ENCODE results near the gene PHLDB2. TPM values are rescaled to one million over a fixed set of nuclear protein-coding genes. Genes with fewer than 3 reads are reported as not detected.

PHLDB2 gene
- polyA plus RNA-seq, 4 donors = 1.1 to 17.8 (median 4.5) TPM

DNA sequence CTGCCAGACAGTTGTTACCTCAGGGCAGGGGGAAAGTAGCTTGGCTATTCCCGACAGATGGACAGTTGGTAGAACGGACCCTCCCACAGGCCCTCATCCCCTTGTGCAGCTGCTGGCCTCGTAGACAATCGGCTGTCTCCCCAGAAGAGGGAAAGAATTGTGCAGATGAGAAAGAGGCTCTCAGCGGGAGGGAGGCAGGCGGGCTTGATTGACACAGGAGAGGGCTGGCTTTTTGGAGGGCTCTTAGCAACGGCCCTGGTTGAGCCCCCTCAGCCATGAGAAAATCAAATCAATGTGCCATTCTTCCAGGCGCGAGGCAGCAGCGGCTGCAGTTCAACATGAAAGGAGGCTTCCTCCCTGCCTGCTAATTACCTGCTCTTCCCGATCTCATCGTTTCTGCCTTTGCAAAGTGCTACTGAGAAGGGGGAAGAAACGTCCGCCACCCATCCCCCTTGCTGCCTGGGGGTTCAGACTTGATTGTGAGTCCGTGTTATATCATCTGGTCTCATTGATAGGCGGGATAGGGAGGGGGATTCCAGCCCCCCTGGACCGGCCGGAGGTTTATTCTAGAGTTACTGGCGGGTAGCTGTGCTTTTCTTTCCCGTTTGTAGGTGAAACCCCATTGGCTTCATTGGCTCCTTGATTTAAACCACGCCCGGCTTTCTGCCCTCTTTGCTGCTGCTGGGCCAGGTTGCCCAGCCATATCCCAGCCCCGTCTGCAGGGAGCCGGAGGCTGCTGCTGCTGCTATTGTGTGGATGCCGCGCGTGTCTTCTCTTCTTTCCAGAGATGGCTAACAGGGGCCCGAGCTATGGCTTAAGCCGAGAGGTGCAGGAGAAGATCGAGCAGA, 139.8 kb downstream of the PHLDB2 start, which contains the start of gene TAGLN3:
TSS of gene TAGLN3 (plus strand) at position 287 of the 848 bp plus-strand sequence. CDS start at position 788, 501 bp downstream.
- FAIRE-seq = no peak

DNA sequence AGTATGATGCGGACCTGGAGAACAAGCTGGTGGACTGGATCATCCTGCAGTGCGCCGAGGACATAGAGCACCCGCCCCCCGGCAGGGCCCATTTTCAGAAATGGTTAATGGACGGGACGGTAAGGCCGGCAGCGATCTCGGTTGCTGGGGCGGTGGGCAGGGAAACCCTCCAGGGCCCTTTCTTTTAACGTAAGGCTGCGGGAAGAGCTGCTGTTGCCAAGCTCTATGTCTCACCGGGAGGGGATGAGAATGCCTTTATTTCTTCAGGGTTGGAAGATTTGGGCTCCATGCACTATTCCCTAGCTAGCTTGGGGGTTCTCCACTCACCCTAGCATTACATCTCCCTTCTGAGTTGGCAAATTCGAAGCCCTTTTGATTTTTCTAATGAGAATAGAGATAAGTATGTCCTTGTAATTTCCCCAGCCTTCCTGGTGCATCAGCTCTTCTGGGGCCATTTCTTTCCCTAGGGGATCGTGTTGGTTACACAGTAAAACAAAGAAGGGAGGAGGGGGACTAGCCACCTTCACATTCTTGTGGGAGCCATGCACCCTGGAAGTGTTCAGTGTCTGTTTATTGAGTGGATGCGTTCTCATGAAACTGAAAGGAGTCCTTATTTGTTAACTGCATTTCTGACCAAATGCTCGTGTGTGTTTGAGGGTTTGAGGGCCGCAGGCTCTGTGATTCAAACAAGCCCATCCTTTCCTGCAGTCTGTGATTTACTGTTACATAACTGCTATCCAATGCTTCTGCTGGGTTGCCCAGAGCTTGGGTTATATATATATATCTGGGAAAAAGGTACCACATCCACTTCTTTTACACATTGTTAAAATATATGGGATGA, 140.6 kb downstream of the PHLDB2 start:
- DNase-seq (no peak), FAIRE-seq (no peak)
- Histone ChIP-seq H3K4me1 (ENCODE audit: control insufficient read depth in 3 of 3, insufficient read depth in 2 of 3, low read depth in 1 of 3, low read length in 2 of 3) (peaks cover 0 to 19% (median 5%) of the 10 kb centered on the region in 3 donors), H3K9me3 (ENCODE audit: control insufficient read depth in 2 of 2, insufficient read depth in 1 of 2, low read depth in 1 of 2, low read length in 1 of 2) (no peaks in the 10 kb centered on the region), H3K27ac (ENCODE audit: low read depth in 1 of 3, low read length in 2 of 3) (no peak overlapping the region), H3K36me3 (ENCODE audit: control insufficient read depth in 3 of 3, insufficient read depth in 2 of 3, low read depth in 1 of 3, low read length in 3 of 3) (no peaks in the 10 kb centered on the region), H3K4me3 (ENCODE audit: low read depth in 1 of 3, low read length in 3 of 3) (peak overlapping the region in 1 of 3 donors; percentile 42), H3K27me3 (ENCODE audit: control insufficient read depth in 3 of 3, insufficient read depth in 3 of 3, low read length in 3 of 3) (peaks cover 0 to 25% (median 0%) of the 10 kb centered on the region in 3 donors)
- WGBS, 3 donors = 31 to 37% (median 37%) methylated on average over 19 of the region's 19 CpGs

More for the DNA sequence above, 139.8 kb downstream of the PHLDB2 start, which contains the start of gene TAGLN3:
- peaks cover 0 to 25% (median 0%) of the 10 kb centered on the region in 3 donors for H3K27me3 ChIP-seq (ENCODE audit: control insufficient read depth in 3 of 3, insufficient read depth in 3 of 3, low read length in 3 of 3)
- H3K4me1 ChIP-seq (ENCODE audit: control insufficient read depth in 3 of 3, insufficient read depth in 2 of 3, low read depth in 1 of 3, low read length in 2 of 3) = peaks cover 0 to 17% (median 5%) of the 10 kb centered on the region in 3 donors
- H3K4me3 ChIP-seq (ENCODE audit: low read depth in 1 of 3, low read length in 3 of 3) = peak within 1 kb of the TSS in 2 of 3 donors; percentile 36 to 42
- no peak within 1 kb of the TSS for H3K27ac ChIP-seq (ENCODE audit: low read depth in 1 of 3, low read length in 2 of 3)
- H3K36me3 ChIP-seq (ENCODE audit: control insufficient read depth in 3 of 3, insufficient read depth in 2 of 3, low read depth in 1 of 3, low read length in 3 of 3) = no peaks in the 10 kb centered on the region
- WGBS, 3 donors = 6 to 12% (median 6%) methylated on average over 30 of the region's 30 CpGs
- DNase-seq = peak; percentile 50 to 52
- H3K9me3 ChIP-seq (ENCODE audit: control insufficient read depth in 2 of 2, insufficient read depth in 1 of 2, low read depth in 1 of 2, low read length in 1 of 2) = no peaks in the 10 kb centered on the region

DNA sequence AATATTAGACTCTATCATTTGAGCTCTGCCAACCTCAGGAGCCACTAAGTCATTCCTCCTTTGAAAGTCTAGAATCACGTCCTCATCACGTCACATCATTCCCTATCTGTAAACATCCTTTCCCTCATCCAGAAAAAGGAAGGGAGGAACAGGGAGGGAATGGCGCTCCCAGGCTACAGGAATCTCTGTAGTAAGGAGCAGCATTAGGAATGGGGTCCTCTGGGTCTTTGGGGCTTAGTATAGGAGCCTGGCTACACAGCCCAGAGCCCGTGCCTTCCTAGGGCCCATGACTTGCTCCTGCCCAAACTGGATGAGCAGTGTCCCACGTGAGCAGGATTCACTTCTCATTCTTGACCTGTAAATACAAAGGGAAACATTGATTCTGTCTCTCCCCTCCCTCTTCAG, 141.3 kb downstream of the PHLDB2 start:
- no peak for FAIRE-seq
- WGBS, 3 donors = 88 to 91% (median 89%) methylated on average over 5 of the region's 5 CpGs
- Histone ChIP-seq H3K27ac (ENCODE audit: low read depth in 1 of 3, low read length in 2 of 3) (no peak overlapping the region), H3K27me3 (ENCODE audit: control insufficient read depth in 3 of 3, insufficient read depth in 3 of 3, low read length in 3 of 3) (peaks cover 0 to 25% (median 0%) of the 10 kb centered on the region in 3 donors), H3K9me3 (ENCODE audit: control insufficient read depth in 2 of 2, insufficient read depth in 1 of 2, low read depth in 1 of 2, low read length in 1 of 2) (no peaks in the 10 kb centered on the region), H3K4me3 (ENCODE audit: low read depth in 1 of 3, low read length in 3 of 3) (no peak overlapping the region), H3K4me1 (ENCODE audit: control insufficient read depth in 3 of 3, insufficient read depth in 2 of 3, low read depth in 1 of 3, low read length in 2 of 3) (peaks cover 0 to 25% (median 5%) of the 10 kb centered on the region in 3 donors), H3K36me3 (ENCODE audit: control insufficient read depth in 3 of 3, insufficient read depth in 2 of 3, low read depth in 1 of 3, low read length in 3 of 3) (no peaks in the 10 kb centered on the region)
- no peak for DNase-seq

DNA sequence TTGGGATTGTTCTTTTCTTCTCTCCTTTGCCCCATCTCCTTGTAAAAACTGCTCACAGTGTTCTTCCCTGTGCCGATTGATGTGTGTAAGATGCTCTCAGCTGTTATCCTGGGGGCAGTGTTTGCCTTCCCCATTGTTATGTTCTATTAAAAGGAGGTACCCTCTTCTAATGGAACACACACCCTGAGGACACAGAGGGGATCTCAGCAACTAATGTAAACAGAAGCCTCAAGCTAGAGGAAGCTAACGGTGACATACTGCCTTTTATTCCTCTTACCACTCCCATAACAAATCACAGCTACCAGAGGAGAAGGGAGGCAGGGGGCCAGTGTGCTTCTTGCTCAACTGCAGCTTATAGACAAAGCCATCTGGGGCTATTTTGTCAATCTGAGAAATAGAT, 141.9 kb downstream of the PHLDB2 start:
- Histone ChIP-seq H3K9me3 (ENCODE audit: control insufficient read depth in 2 of 2, insufficient read depth in 1 of 2, low read depth in 1 of 2, low read length in 1 of 2) (no peaks in the 10 kb centered on the region), H3K36me3 (ENCODE audit: control insufficient read depth in 3 of 3, insufficient read depth in 2 of 3, low read depth in 1 of 3, low read length in 3 of 3) (no peaks in the 10 kb centered on the region), H3K27me3 (ENCODE audit: control insufficient read depth in 3 of 3, insufficient read depth in 3 of 3, low read length in 3 of 3) (peaks cover 0 to 25% (median 0%) of the 10 kb centered on the region in 3 donors), H3K4me1 (ENCODE audit: control insufficient read depth in 3 of 3, insufficient read depth in 2 of 3, low read depth in 1 of 3, low read length in 2 of 3) (peaks cover 0 to 25% (median 5%) of the 10 kb centered on the region in 3 donors), H3K27ac (ENCODE audit: low read depth in 1 of 3, low read length in 2 of 3) (no peak overlapping the region), H3K4me3 (ENCODE audit: low read depth in 1 of 3, low read length in 3 of 3) (no peak overlapping the region)
- 79 to 82% (median 80%) methylated on average over 2 of the region's 2 CpGs for WGBS, 3 donors
- FAIRE-seq (no peak), DNase-seq (no peak)

DNA sequence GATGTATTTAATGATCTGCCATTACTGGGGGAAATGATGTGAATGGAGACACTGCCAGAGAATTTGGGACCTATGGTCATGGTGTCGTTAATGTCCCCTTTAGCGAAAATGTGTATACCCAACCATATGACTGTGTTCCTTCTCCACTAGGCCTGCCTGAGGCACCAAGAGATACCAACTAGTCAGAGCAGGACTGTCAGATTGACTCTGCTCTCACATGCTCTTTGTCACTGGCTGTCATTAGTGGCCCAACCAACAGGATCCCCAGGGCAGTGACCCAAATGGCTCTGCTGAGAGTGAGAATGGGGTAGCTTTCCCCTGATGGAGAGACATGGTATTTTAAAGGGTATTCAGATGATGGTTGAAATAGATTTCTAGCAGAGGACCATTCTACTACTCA, 142.5 kb downstream of the PHLDB2 start:
- WGBS, 3 donors = 94 to 96% (median 95%) methylated on average over 2 of the region's 2 CpGs
- H3K9me3 ChIP-seq (ENCODE audit: control insufficient read depth in 2 of 2, insufficient read depth in 1 of 2, low read depth in 1 of 2, low read length in 1 of 2) = no peaks in the 10 kb centered on the region
- DNase-seq = no peak

DNA sequence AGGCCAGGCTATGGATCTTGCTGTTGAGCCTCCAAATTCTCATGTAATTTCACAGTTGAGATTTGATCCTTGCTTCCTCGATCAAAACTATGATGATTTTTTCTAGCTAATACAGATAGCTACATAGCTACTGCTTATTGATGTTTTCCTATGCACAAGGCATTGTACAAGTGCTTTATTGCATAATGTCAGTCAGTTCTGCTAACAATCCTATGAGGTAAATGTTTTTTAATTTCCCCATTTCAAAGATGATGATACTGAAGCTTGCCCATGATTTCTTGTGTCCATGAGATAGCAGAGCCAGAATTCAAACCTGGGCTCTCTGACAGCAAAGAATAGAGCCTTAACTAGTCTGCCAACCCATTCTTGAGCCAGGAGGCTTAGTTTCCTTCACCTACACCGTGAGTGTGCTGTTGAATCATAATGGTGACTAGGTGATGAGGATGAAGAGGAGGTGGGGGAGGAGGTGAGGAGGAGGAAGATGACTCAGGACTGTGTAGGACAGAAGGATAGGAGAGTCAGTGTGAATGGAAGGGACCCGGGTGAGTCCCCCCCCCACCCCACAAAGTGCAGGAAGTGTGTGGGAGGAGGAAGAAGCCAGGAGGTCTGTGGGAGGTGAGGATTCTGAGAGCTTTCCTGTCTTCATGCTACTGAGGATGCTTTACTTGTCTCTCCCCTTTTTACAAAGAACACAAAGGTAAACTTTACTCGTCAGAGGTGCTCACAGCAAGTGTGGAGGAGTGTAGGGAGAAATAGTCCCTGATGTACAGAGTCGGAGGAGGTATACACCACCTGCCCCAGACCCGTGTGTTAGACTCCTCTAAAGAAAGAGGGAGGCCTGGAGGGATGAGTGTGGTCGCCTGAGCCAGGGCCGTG, 143.3 kb downstream of the PHLDB2 start:
- no peak for FAIRE-seq
- H3K4me3 ChIP-seq (ENCODE audit: low read depth in 1 of 3, low read length in 3 of 3) = no peak overlapping the region
- no peak overlapping the region for H3K27ac ChIP-seq (ENCODE audit: low read depth in 1 of 3, low read length in 2 of 3)
- no peaks in the 10 kb centered on the region for H3K36me3 ChIP-seq (ENCODE audit: control insufficient read depth in 3 of 3, insufficient read depth in 2 of 3, low read depth in 1 of 3, low read length in 3 of 3)
- peaks cover 0 to 25% (median 5%) of the 10 kb centered on the region in 3 donors for H3K4me1 ChIP-seq (ENCODE audit: control insufficient read depth in 3 of 3, insufficient read depth in 2 of 3, low read depth in 1 of 3, low read length in 2 of 3)
- no peak for DNase-seq
- WGBS, 3 donors = 65 to 75% (median 68%) methylated on average over 8 of the region's 8 CpGs
- H3K9me3 ChIP-seq (ENCODE audit: control insufficient read depth in 2 of 2, insufficient read depth in 1 of 2, low read depth in 1 of 2, low read length in 1 of 2) = no peaks in the 10 kb centered on the region
- H3K27me3 ChIP-seq (ENCODE audit: control insufficient read depth in 3 of 3, insufficient read depth in 3 of 3, low read length in 3 of 3) = peaks cover 0 to 25% (median 0%) of the 10 kb centered on the region in 3 donors

More for the DNA sequence above, 142.5 kb downstream of the PHLDB2 start:
- FAIRE-seq = no peak
- Histone ChIP-seq H3K4me3 (ENCODE audit: low read depth in 1 of 3, low read length in 3 of 3) (no peak overlapping the region), H3K27ac (ENCODE audit: low read depth in 1 of 3, low read length in 2 of 3) (no peak overlapping the region), H3K27me3 (ENCODE audit: control insufficient read depth in 3 of 3, insufficient read depth in 3 of 3, low read length in 3 of 3) (peaks cover 0 to 25% (median 0%) of the 10 kb centered on the region in 3 donors), H3K4me1 (ENCODE audit: control insufficient read depth in 3 of 3, insufficient read depth in 2 of 3, low read depth in 1 of 3, low read length in 2 of 3) (peaks cover 0 to 25% (median 5%) of the 10 kb centered on the region in 3 donors), H3K36me3 (ENCODE audit: control insufficient read depth in 3 of 3, insufficient read depth in 2 of 3, low read depth in 1 of 3, low read length in 3 of 3) (no peaks in the 10 kb centered on the region)

DNA sequence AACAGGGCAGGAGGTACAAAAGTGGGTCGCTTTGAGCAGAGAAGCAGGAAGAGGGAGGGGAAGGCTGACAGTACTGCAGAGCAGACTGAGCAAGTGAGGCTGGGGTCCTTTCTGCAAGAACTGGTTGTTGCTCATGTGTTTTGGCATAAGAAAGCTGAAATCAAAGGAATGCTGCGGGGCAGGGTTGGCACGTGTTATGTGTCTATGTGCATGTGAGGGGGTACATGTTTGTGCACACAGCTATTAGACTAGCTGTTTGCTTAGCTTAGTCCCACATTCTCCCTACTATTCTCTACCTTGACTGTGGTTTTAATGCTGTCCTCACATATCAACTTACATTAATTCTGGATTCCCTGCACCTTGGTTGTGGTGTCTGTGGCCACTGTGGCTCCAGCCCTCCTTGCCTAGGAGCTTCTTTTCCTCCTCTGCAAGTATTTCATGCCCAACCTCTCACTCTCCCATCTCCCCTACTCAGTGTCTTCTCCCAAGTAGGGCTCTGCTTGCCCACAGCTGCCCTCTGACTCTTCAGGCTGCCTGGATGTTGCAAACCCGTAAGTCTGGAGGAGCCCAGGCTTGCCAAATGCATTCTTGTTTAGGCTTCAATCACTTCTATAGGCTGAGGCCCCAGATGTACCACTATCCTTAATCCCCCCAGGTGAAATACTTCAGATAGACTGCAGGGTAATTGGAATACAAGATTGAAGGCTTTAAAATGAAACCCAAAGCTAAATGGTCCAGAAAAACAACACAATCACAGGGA, 144.4 kb downstream of the PHLDB2 start:
- DNase-seq (no peak), FAIRE-seq (no peak)
- Histone ChIP-seq H3K27ac (ENCODE audit: low read depth in 1 of 3, low read length in 2 of 3) (no peak overlapping the region), H3K27me3 (ENCODE audit: control insufficient read depth in 3 of 3, insufficient read depth in 3 of 3, low read length in 3 of 3) (peaks cover 0 to 23% (median 0%) of the 10 kb centered on the region in 3 donors), H3K4me3 (ENCODE audit: low read depth in 1 of 3, low read length in 3 of 3) (no peak overlapping the region), H3K4me1 (ENCODE audit: control insufficient read depth in 3 of 3, insufficient read depth in 2 of 3, low read depth in 1 of 3, low read length in 2 of 3) (peaks cover 0 to 22% (median 5%) of the 10 kb centered on the region in 3 donors), H3K9me3 (ENCODE audit: control insufficient read depth in 2 of 2, insufficient read depth in 1 of 2, low read depth in 1 of 2, low read length in 1 of 2) (no peaks in the 10 kb centered on the region), H3K36me3 (ENCODE audit: control insufficient read depth in 3 of 3, insufficient read depth in 2 of 3, low read depth in 1 of 3, low read length in 3 of 3) (no peaks in the 10 kb centered on the region)
- WGBS, 3 donors = 81 to 98% (median 93%) methylated on average over 4 of the region's 4 CpGs
